MV-4-11 (cell line): ENCODE measurements around the gene KLHL33.

Experiments
- DNase-seq: peaks from one replicate; lab custom pipeline; 2025; lab: John Stamatoyannopoulos, UW

KLHL33 gene

DNA sequence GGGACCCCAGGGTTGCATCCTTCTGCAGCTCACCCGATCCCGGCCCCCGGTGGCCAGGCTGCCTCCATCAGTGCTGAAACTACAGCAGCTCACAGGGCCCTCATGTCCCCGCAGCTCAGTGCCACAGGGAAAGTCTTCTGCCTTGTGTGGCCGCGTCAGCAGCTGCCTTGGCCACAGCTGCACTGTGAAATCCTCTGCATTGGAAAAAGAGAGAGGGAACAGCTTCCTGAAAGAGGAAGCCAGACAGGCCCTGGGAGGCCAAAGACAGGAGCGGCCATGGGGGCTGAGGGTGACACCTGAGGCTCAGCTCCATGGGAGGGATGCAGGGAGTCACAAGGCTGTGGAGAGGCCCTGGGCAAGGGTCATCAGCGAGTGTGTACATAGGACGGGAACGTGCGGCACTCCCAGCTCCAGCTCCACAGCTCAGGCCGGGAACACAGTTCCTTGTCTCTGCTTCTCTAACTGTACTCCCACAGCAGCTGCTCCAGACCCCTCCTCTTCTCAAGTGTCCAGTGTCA is 59.8 kb downstream of the KLHL33 start:
- DNase-seq = peak; percentile 1
